ENCODE measurements around the gene ADAMTSL3. TPM values are rescaled to one million over a fixed set of nuclear protein-coding genes. Genes with fewer than 3 reads are reported as not detected.

ADAMTSL3 gene
- total and polyA plus RNA-seq, 2 experiments from 2014 or later = 0.61 to 0.87 TPM

DNA sequence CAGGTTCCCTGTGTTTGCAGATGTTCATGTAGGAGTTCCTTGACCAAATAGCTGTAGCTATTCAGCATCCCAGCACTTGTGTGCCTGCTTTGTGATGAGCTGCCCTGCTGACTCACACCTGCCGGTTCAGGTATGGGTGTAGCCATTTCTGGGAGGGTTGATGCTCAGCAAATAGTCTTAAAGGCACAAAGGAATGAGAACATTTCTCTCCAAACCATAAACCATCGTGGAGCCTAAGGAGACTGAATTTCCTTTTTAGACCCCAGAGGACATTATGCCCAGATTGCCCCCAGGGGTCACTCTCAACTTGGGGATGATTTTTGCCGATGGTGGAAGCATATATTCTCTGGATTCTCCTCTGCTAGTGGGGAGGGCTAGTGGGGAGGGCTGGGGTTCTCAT lies 80.6 kb downstream of the ADAMTSL3 start:
- DNase-seq (ENCODE audit: low spot score) (peak; percentile 53), ATAC-seq (peak; percentile 76)
- Histone ChIP-seq H3K4me2 (no peak overlapping the region), H3K9me2 (ENCODE audit: insufficient read depth) (no peaks in the 10 kb centered on the region; the same call in 1 of the 2 replicates), H3K4me1 (ENCODE audit: insufficient read depth) (no peaks in the 10 kb centered on the region), H3K79me2 (replicated peaks; ENCODE audit: insufficient read depth) (no peaks in the 10 kb centered on the region), H3K36me3 (ENCODE audit: insufficient read depth) (no peaks in the 10 kb centered on the region), H3K27ac (ENCODE audit: low read depth) (no peak overlapping the region), H4K20me1 (replicated peaks; ENCODE audit: insufficient read depth) (no peaks in the 10 kb centered on the region), H3K4me3 (no peak overlapping the region), H3K27me3 (ENCODE audit: insufficient read depth) (no peaks in the 10 kb centered on the region), H2AFZ (no peak overlapping the region), H3F3A (replicated peaks; ENCODE audit: low read depth) (no peaks in the 10 kb centered on the region)
- H3K9me3 Mint-ChIP-seq = no peaks in the 10 kb centered on the region
- no peaks in the 10 kb centered on the region; the same call in 2 of the 3 replicates for H3K4me1 Mint-ChIP-seq
- TF ChIP-seq, protein P1, sequence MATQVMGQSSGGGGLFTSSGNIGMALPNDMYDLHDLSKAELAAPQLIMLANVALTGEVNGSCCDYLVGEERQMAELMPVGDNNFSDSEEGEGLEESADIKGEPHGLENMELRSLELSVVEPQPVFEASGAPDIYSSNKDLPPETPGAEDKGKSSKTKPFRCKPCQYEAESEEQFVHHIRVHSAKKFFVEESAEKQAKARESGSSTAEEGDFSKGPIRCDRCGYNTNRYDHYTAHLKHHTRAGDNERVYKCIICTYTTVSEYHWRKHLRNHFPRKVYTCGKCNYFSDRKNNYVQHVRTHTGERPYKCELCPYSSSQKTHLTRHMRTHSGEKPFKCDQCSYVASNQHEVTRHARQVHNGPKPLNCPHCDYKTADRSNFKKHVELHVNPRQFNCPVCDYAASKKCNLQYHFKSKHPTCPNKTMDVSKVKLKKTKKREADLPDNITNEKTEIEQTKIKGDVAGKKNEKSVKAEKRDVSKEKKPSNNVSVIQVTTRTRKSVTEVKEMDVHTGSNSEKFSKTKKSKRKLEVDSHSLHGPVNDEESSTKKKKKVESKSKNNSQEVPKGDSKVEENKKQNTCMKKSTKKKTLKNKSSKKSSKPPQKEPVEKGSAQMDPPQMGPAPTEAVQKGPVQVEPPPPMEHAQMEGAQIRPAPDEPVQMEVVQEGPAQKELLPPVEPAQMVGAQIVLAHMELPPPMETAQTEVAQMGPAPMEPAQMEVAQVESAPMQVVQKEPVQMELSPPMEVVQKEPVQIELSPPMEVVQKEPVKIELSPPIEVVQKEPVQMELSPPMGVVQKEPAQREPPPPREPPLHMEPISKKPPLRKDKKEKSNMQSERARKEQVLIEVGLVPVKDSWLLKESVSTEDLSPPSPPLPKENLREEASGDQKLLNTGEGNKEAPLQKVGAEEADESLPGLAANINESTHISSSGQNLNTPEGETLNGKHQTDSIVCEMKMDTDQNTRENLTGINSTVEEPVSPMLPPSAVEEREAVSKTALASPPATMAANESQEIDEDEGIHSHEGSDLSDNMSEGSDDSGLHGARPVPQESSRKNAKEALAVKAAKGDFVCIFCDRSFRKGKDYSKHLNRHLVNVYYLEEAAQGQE (IDR thresholded peaks at IDR 0.05; ENCODE audit: unreplicated experiment) = no peak
- TF ChIP-seq CREB1 (CRISPR knock-in tag; IDR thresholded peaks at IDR 0.05; ENCODE audit: low read depth) = no peak
- 0 out of 2 replicates have a peak, but pooled peaks have one; percentile 26 for TF ChIP-seq ZNF462 (CRISPR knock-in tag; IDR thresholded peaks at IDR 0.05)
- TF ChIP-seq CTCF (conservative IDR thresholded peaks at IDR 0.05; ENCODE audit: low read depth in 2 of 2) = peak; percentile 65 to 72
- TF ChIP-seq ZNF331 (CRISPR knock-in tag; IDR thresholded peaks at IDR 0.05; ENCODE audit: low read depth) = no peak
- no peak for TF ChIP-seq EZH2 (IDR thresholded peaks at IDR 0.05; ENCODE audit: low read depth, unreplicated experiment)
- H3K27ac Mint-ChIP-seq = no peak overlapping the region
- no peaks in the 10 kb centered on the region for H3K27me3 Mint-ChIP-seq (ENCODE audit: insufficient read depth, low read depth, poor library complexity)
- H3K36me3 Mint-ChIP-seq (ENCODE audit: low read depth) = no peaks in the 10 kb centered on the region
- no peak overlapping the region for H3K4me3 Mint-ChIP-seq
